Mesenchymal stem cell (in vitro differentiated cells and primary cell): Measurements from ENCODE around the gene FSTL3.
A peak's percentile ranks its signal among the peaks of the same experiment; 100 is the strongest.

Experiments used
- DNase-seq: peaks from one replicate; pipeline ENCODE4 v3.0.0-alpha.2; 2013
- H2AFZ ChIP-seq: one replicate; pipeline ENCODE4 v1.6.1; 2013; ENCODE audit warnings: low read depth, mild to moderate bottlenecking, control low read depth, inconsistent platforms, low read length, moderate library complexity
- H2AK5ac ChIP-seq: 2 replicates; pipeline ENCODE4 v1.6.1; 2013; ENCODE audit warnings: low read length, moderate library complexity, mild to moderate bottlenecking, inconsistent platforms; ENCODE audit not compliant: severe bottlenecking
- H2BK120ac ChIP-seq: one replicate; pipeline ENCODE4 v1.6.1; 2013; ENCODE audit warnings: low read depth, mild to moderate bottlenecking, inconsistent platforms, low read length, moderate library complexity
- H2BK12ac ChIP-seq, 2 experiments: one replicate each; pipeline ENCODE4 v1.6.1; 2013; ENCODE audit warnings: inconsistent platforms in 2 of 2, low read length in 2 of 2, mild to moderate bottlenecking in 2 of 2, moderate library complexity in 2 of 2, control low read depth in 1 of 2
- H2BK15ac ChIP-seq: one replicate; pipeline ENCODE4 v1.6.1; 2013; ENCODE audit warnings: mild to moderate bottlenecking, low read depth, inconsistent platforms; ENCODE audit not compliant: poor library complexity, severe bottlenecking
- H2BK5ac ChIP-seq: 2 replicates; pipeline ENCODE4 v1.6.1; 2013; ENCODE audit warnings: low read depth, mild to moderate bottlenecking, low read length, control low read depth, inconsistent platforms; ENCODE audit not compliant: poor library complexity, severe bottlenecking
- H3K14ac ChIP-seq, 2 experiments: one replicate each; pipeline ENCODE4 v1.6.1; 2013; ENCODE audit warnings: inconsistent platforms in 2 of 2, low read length in 2 of 2, control low read depth in 1 of 2, mild to moderate bottlenecking in 1 of 2, moderate library complexity in 1 of 2
- H3K18ac ChIP-seq, 2 experiments: one replicate each; pipeline ENCODE4 v1.6.1; 2013; ENCODE audit warnings: inconsistent platforms in 2 of 2, low read length in 2 of 2, control low read depth in 1 of 2, low read depth in 1 of 2, mild to moderate bottlenecking in 1 of 2
- H3K23ac ChIP-seq, 2 experiments: one replicate each; pipeline ENCODE4 v1.6.1; 2013; ENCODE audit warnings: inconsistent platforms in 2 of 2, low read length in 2 of 2, mild to moderate bottlenecking in 2 of 2, moderate library complexity in 2 of 2, control low read depth in 1 of 2
- H3K27ac ChIP-seq: 2 replicates; pipeline ENCODE4 v1.5.1; 2013; ENCODE audit warnings: mild to moderate bottlenecking, moderate library complexity, low read length, control low read depth, inconsistent platforms; ENCODE audit not compliant: poor library complexity, severe bottlenecking
- H3K27me3 ChIP-seq, 2 experiments: 2 replicates each; pipeline versions ENCODE4 v1.6.1 to v1.7.0; 2013; ENCODE audit warnings: low read length in 2 of 2, mild to moderate bottlenecking in 2 of 2, moderate library complexity in 2 of 2, control low read depth in 1 of 2, inconsistent platforms in 1 of 2; ENCODE audit not compliant: control insufficient read depth in 1 of 2, insufficient read depth in 1 of 2
- H3K36me3 ChIP-seq, 2 experiments: 2 replicates each; pipeline versions ENCODE4 v1.6.1 to v1.7.0; 2013; ENCODE audit warnings: low read length in 2 of 2, control low read depth in 1 of 2, inconsistent platforms in 1 of 2, low read depth in 1 of 2, mild to moderate bottlenecking in 1 of 2; ENCODE audit not compliant: insufficient read depth in 2 of 2, control insufficient read depth in 1 of 2
- H3K4ac ChIP-seq, 2 experiments: one replicate each; pipeline ENCODE4 v1.6.1; 2013; ENCODE audit warnings: inconsistent platforms in 2 of 2, low read length in 2 of 2, mild to moderate bottlenecking in 2 of 2, moderate library complexity in 2 of 2, control low read depth in 1 of 2, low read depth in 1 of 2
- H3K4me1 ChIP-seq: 2 replicates; pipeline ENCODE4 v1.6.1; 2013; ENCODE audit warnings: low read depth, low read length, control low read depth; ENCODE audit not compliant: control insufficient read depth, insufficient read depth
- H3K4me2 ChIP-seq: 2 replicates; pipeline ENCODE4 v1.6.1; 2013; ENCODE audit warnings: low read length, mild to moderate bottlenecking, inconsistent platforms; ENCODE audit not compliant: poor library complexity, severe bottlenecking
- H3K4me3 ChIP-seq, 2 experiments: 2 replicates each; pipeline versions ENCODE4 v1.5.1 to v1.7.0; 2013; ENCODE audit warnings: low read length in 2 of 2, mild to moderate bottlenecking in 2 of 2, control low read depth in 1 of 2, low read depth in 1 of 2; ENCODE audit not compliant: insufficient read depth in 1 of 2
- H3K79me1 ChIP-seq: replicated peaks from 2 replicates; pipeline ENCODE4 v1.6.1; 2013; ENCODE audit warnings: mild to moderate bottlenecking, control low read depth, low read length, inconsistent platforms; ENCODE audit not compliant: poor library complexity, severe bottlenecking
- H3K9ac ChIP-seq: 2 replicates; pipeline ENCODE4 v1.7.0; 2013; ENCODE audit warnings: mild to moderate bottlenecking, low read length, moderate library complexity
- H3K9me3 ChIP-seq: 2 replicates; pipeline ENCODE4 v1.7.0; 2013; ENCODE audit warnings: mild to moderate bottlenecking, low read length; ENCODE audit not compliant: control insufficient read depth
- H4K8ac ChIP-seq: one replicate; pipeline ENCODE4 v1.6.1; 2013; ENCODE audit warnings: inconsistent platforms, mild to moderate bottlenecking, low read length, moderate library complexity
- H4K91ac ChIP-seq: one replicate; pipeline ENCODE4 v1.6.1; 2013; ENCODE audit warnings: mild to moderate bottlenecking, low read length, inconsistent platforms
- WGBS: methylation state at CpG from one replicate; pipeline ENCODE4 v1.1.7; 2013; ENCODE audit warnings: mixed read lengths; 5-methylcytosine and 5-hydroxymethylcytosine counted together

The FSTL3 gene

DNA sequence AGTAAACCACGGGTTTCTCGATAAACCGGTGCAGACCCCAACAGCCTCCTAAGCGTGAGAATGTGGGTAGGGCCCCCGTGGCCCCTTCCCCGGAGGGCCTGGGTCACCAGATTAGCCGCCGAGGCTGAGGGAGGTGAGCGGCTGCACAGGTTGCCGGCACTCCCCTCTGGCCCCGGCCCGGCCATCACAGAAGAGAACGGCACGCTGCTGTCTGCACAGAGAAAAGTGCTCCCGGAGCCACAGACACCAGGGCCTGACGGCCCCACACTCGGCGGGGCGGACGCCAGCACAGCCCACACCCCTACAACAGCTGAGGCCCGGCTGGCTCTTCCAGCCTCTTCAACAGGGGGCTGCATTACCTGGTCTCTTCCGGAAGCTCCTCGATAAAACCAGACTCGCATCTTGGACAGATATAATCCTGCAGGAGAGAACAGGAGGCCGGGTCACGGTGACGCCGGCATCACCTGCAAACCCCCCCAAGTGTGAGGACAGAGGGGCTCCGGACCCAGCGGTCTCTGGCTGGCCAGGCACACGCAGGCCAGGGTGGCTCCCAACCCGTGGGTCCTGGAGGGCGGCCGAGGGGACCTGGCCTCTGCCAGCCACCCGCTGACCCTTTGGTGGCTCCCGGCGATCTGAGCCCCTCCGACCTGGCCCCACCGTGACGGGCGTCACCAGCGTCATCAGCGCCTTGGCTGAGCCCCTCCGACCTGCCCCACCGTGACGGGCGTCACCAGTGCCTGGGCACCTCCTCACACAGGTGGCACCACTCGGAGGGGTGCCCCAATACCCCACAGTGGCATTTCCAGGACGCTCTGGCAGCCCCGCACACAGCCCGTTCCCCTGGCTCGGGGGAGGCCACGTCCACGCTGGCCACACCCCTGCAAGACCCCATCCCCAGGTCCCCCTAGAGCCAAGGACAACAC, 23.5 kb upstream of the FSTL3 start:
- Histone ChIP-seq H3K23ac (no peak overlapping the region), H3K9ac (no peak overlapping the region), H2AFZ (no peak overlapping the region), H3K4ac (no peak overlapping the region), H3K18ac (no peak overlapping the region), H3K4me2 (no peak overlapping the region), H3K14ac (no peak overlapping the region), H3K4me1 (peaks cover 17% of the 10 kb centered on the region), H2BK12ac (no peak overlapping the region), H2BK5ac (no peak overlapping the region), H3K27ac (no peak overlapping the region), H3K9me3 (no peaks in the 10 kb centered on the region), H4K91ac (no peak overlapping the region), H3K4me3 (no peak overlapping the region), H3K36me3 (peaks cover 34 to 93% of the 10 kb centered on the region in 2 experiments), H3K79me1 (peaks cover 11% of the 10 kb centered on the region), H2BK120ac (no peak overlapping the region), H4K8ac (no peak overlapping the region), H3K27me3 (no peaks in the 10 kb centered on the region), H2AK5ac (no peak overlapping the region), H2BK15ac (no peak overlapping the region)
- 95% methylated on average over 53 of the region's 54 CpGs for WGBS
- no peak for DNase-seq

DNA sequence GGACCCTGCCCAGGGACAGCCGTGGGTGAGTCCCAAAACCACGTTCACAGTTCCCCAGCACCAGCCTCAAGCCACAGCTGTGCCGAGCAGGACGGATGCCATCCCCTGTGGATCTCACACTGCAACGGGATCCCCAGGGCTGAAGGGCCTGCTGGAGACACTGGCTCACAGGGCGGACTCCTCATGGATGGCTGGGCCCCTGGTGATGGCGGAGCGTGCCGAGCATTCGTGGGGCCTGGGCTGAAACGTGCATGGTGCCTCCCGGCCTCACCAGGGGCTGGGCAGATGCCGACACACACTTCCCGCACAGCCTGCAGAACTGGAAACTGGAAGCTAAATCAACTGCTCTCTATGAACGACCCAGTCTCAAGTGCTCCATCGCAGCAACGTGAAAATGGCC, 22.8 kb upstream of the FSTL3 start:
- H3K9ac ChIP-seq, result no peak overlapping the region
- no peak overlapping the region for H4K91ac ChIP-seq
- H2BK15ac ChIP-seq, result no peak overlapping the region
- H3K4me3 ChIP-seq, result no peak overlapping the region
- no peak overlapping the region for H3K27ac ChIP-seq
- no peak overlapping the region for H2AK5ac ChIP-seq
- no peak overlapping the region for H2BK120ac ChIP-seq
- no peak overlapping the region for H3K4ac ChIP-seq
- H3K36me3 ChIP-seq, result peaks cover 29 to 93% of the 10 kb centered on the region in 2 experiments
- peaks cover 9% of the 10 kb centered on the region for H3K79me1 ChIP-seq
- H3K4me1 ChIP-seq, result peaks cover 20% of the 10 kb centered on the region
- no peak overlapping the region for H3K18ac ChIP-seq
- H3K4me2 ChIP-seq, result no peak overlapping the region
- no peak overlapping the region for H2BK5ac ChIP-seq
- H2BK12ac ChIP-seq, result no peak overlapping the region
- no peak overlapping the region for H3K14ac ChIP-seq
- no peaks in the 10 kb centered on the region for H3K9me3 ChIP-seq
- DNase-seq, result no peak
- 96% methylated on average over 17 of the region's 17 CpGs for WGBS
- H3K23ac ChIP-seq, result no peak overlapping the region
- no peak overlapping the region for H4K8ac ChIP-seq
- no peaks in the 10 kb centered on the region for H3K27me3 ChIP-seq
- no peak overlapping the region for H2AFZ ChIP-seq

DNA sequence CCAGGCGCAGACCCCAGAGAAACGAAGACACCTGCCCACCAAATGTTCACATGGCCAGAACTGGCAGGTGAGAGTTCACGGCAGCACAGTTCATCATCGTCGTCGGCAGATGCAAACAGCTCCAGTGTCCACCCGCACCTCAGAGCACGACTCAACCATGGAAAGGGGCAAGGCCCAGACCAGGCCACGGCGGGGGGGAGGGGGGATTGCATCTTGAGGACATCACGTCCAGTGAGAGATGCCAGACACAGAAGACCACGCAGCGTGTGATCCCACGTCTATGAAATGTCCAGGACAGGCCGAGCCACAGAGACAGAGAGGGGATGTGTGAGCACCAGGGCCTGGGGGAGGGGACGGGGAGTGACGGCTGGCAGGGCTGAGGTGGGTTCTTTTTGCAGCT, 20.5 kb upstream of the FSTL3 start:
- no peaks in the 10 kb centered on the region for H3K27me3 ChIP-seq
- H3K36me3 ChIP-seq, result peaks cover 20 to 95% of the 10 kb centered on the region in 2 experiments
- no peak overlapping the region for H2BK15ac ChIP-seq
- peak overlapping the region; percentile 11 for H4K91ac ChIP-seq
- no peaks in the 10 kb centered on the region for H3K9me3 ChIP-seq
- H2AK5ac ChIP-seq, result no peak overlapping the region
- H3K4me1 ChIP-seq, result peaks cover 35% of the 10 kb centered on the region
- H2BK5ac ChIP-seq, result no peak overlapping the region
- no peak overlapping the region for H3K27ac ChIP-seq
- H3K23ac ChIP-seq, result no peak overlapping the region
- H2AFZ ChIP-seq, result no peak overlapping the region
- no peak overlapping the region for H3K18ac ChIP-seq
- no peak overlapping the region for H3K9ac ChIP-seq
- no peak overlapping the region for H2BK12ac ChIP-seq
- peaks cover 5% of the 10 kb centered on the region for H3K79me1 ChIP-seq
- WGBS, result 91% methylated on average over 17 of the region's 17 CpGs
- no peak overlapping the region for H2BK120ac ChIP-seq
- no peak overlapping the region for H3K14ac ChIP-seq
- no peak for DNase-seq
- H4K8ac ChIP-seq, result no peak overlapping the region
- H3K4me2 ChIP-seq, result no peak overlapping the region
- H3K4ac ChIP-seq, result no peak overlapping the region
- no peak overlapping the region for H3K4me3 ChIP-seq

DNA sequence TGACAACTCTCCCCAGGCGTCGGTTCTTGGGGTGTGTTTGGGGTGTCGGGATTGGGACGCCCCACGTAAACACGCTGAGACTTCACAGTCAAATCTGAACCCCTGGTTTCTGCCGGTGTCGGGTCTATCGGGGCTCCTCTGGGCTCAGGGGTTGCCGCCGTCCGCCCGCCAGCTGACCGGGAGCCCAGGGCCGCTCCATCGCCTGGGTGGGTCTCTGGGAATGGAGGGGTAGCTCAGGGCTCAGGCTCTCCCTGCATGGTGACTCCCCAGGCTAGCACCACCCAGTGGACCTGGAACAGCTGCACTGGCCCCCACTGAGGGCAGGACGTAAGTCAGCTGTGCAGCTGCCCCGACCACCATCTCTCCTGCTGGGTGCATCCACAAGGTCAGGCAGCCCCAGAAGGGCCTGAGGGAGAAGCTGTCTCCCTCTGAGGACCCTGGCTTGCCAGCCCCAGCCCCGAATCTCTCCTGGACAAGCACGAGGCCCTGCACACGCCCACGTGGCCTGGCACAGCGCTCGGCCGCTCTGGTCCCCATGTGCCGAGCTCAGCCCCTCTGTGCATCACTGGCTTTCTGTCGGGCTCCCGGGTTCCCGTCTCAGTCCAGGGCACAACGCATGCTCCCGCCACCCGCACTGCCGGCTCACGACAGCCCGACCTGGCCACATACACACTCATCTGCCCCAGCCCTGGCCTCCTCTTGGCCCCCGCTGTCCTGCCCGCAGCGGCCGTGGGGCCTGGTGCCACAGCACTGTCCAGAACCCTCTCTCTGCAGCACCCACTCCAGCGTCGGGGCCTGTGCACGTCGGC, 19.2 kb upstream of the FSTL3 start:
- Histone ChIP-seq H2AK5ac (no peak overlapping the region), H3K23ac (no peak overlapping the region), H2BK12ac (no peak overlapping the region), H4K8ac (no peak overlapping the region), H3K36me3 (peaks cover 10 to 88% of the 10 kb centered on the region in 2 experiments), H3K4me3 (no peak overlapping the region), H3K27me3 (no peaks in the 10 kb centered on the region), H3K4ac (no peak overlapping the region), H2BK15ac (no peak overlapping the region), H3K9ac (no peak overlapping the region), H4K91ac (no peak overlapping the region), H3K18ac (no peak overlapping the region), H3K9me3 (no peaks in the 10 kb centered on the region), H3K4me2 (no peak overlapping the region), H3K14ac (peak overlapping the region in 1 of 2 experiments; percentile 28), H2BK5ac (no peak overlapping the region), H3K27ac (no peak overlapping the region), H2AFZ (no peak overlapping the region), H3K79me1 (peaks cover 3% of the 10 kb centered on the region), H3K4me1 (peaks cover 48% of the 10 kb centered on the region), H2BK120ac (no peak overlapping the region)
- no peak for DNase-seq
- 95% methylated on average over 43 of the region's 43 CpGs for WGBS
